ENCODE measurements around the gene DOCK7.

DNA sequence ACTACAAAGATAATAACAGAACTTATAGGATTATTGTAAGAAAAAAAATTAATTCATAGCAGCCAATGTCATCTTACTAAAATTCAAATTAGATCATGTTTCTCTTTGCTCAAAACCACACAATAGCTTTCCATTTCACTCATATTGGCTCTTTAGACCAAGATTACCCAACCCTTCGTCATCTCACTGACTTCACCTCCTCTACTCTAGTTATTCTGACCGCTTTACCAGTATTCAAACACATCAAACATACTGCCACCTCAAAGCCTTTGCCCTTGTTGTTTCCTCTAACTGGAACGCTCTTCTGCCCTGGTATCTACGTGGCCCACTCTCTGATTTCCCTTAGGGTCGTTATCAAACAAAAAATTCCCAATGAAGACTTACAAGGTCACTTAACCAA lies 89.1 kb downstream of the DOCK7 start:
- no peak for TF ChIP-seq POLR2A (IDR thresholded peaks at IDR 0.05)
- no peak for TF ChIP-seq EP300 (IDR thresholded peaks at IDR 0.05)

Data from suprapubic skin (tissue), 2 donors.